ENCODE results near the gene FAIM2. TPM values are rescaled to one million over a fixed set of nuclear protein-coding genes. Genes with fewer than 3 reads are reported as not detected.

FAIM2 gene
- total and polyA plus RNA-seq, 2 experiments from 2014 or later: 5.0 to 14.0 TPM

- no peaks in the 10 kb centered on the region for H3K36me3 ChIP-seq (replicated peaks; ENCODE audit: insufficient read depth, low read depth)
- peaks cover 10% of the 10 kb centered on the region for H3K4me1 ChIP-seq (ENCODE audit: insufficient read depth)
- H3K27me3 ChIP-seq: no peaks in the 10 kb centered on the region
- peaks cover 22% of the 10 kb centered on the region for H3K79me2 ChIP-seq
- H3K9me2 ChIP-seq (replicated peaks; ENCODE audit: insufficient read depth): no peaks in the 10 kb centered on the region
- peak; percentile 60 for DNase-seq (ENCODE audit: low spot score)
- no peaks in the 10 kb centered on the region for H3K9me3 ChIP-seq (ENCODE audit: low read depth)
- H4K20me1 ChIP-seq (ENCODE audit: insufficient read depth, poor library complexity, severe bottlenecking): no peaks in the 10 kb centered on the region
- 76% methylated on average over 3 of the region's 3 CpGs for WGBS (ENCODE audit: low lambda C conversion rate, missing lambda C conversion rate)
- no peak overlapping the region for H2AFZ ChIP-seq
- no peak overlapping the region for H3K4me2 ChIP-seq
- H3K27ac ChIP-seq: no peak overlapping the region
- TF ChIP-seq EZH2 (IDR thresholded peaks at IDR 0.05; ENCODE audit: borderline replicate concordance): no peak
- TF ChIP-seq CTCF (IDR thresholded peaks at IDR 0.05; ENCODE audit: poor library complexity): peak; percentile 70
- no peak overlapping the region for H3K4me3 ChIP-seq
These were observed 64.6 kb downstream of the FAIM2 start for GRCh38 chr12:49838973-49839633.

GRCh38 chr12:49832836-49833421 lies 70.8 kb downstream of the FAIM2 start:
- H3K4me2 ChIP-seq: no peak overlapping the region
- no peaks in the 10 kb centered on the region for H4K20me1 ChIP-seq (ENCODE audit: insufficient read depth, poor library complexity, severe bottlenecking)
- peaks cover 2% of the 10 kb centered on the region for H3K79me2 ChIP-seq
- no peak overlapping the region for H3K4me3 ChIP-seq
- H3K9me3 ChIP-seq (ENCODE audit: low read depth): no peaks in the 10 kb centered on the region
- peaks cover 7% of the 10 kb centered on the region for H3K4me1 ChIP-seq (ENCODE audit: insufficient read depth)
- WGBS (ENCODE audit: low lambda C conversion rate, missing lambda C conversion rate): 57% methylated on average over 5 of the region's 5 CpGs
- no peak overlapping the region for H2AFZ ChIP-seq
- no peak for DNase-seq (ENCODE audit: low spot score)
- no peak for TF ChIP-seq EZH2phosphoT487 (IDR thresholded peaks at IDR 0.05; ENCODE audit: low read depth, severe bottlenecking, unreplicated experiment)
- no peak for TF ChIP-seq CTCF (IDR thresholded peaks at IDR 0.05; ENCODE audit: poor library complexity)
- TF ChIP-seq EZH2 (IDR thresholded peaks at IDR 0.05; ENCODE audit: borderline replicate concordance): no peak
- peak overlapping the region; percentile 17 for H3K27ac ChIP-seq
- H3K36me3 ChIP-seq (replicated peaks; ENCODE audit: insufficient read depth, low read depth): no peaks in the 10 kb centered on the region
- H3K9me2 ChIP-seq (replicated peaks; ENCODE audit: insufficient read depth): no peaks in the 10 kb centered on the region
- H3K27me3 ChIP-seq: no peaks in the 10 kb centered on the region

- peaks cover 14% of the 10 kb centered on the region for H3K79me2 ChIP-seq
- no peaks in the 10 kb centered on the region for H3K36me3 ChIP-seq (replicated peaks; ENCODE audit: insufficient read depth, low read depth)
- no peaks in the 10 kb centered on the region for H3K9me3 ChIP-seq (ENCODE audit: low read depth)
- no peak overlapping the region for H3K4me2 ChIP-seq
- peaks cover 13% of the 10 kb centered on the region for H3K4me1 ChIP-seq (ENCODE audit: insufficient read depth)
- H2AFZ ChIP-seq: no peak overlapping the region
- peaks cover 3% of the 10 kb centered on the region for H4K20me1 ChIP-seq (ENCODE audit: insufficient read depth, poor library complexity, severe bottlenecking)
- H3K27me3 ChIP-seq: no peaks in the 10 kb centered on the region
- H3K9me2 ChIP-seq (replicated peaks; ENCODE audit: insufficient read depth): no peaks in the 10 kb centered on the region
- WGBS (ENCODE audit: low lambda C conversion rate, missing lambda C conversion rate): 88% methylated on average over 2 of the region's 2 CpGs
- no peak overlapping the region for H3K4me3 ChIP-seq
- DNase-seq (ENCODE audit: low spot score): no peak
- no peak overlapping the region for H3K27ac ChIP-seq
- no peak for TF ChIP-seq EZH2 (IDR thresholded peaks at IDR 0.05; ENCODE audit: borderline replicate concordance)
- TF ChIP-seq EZH2phosphoT487 (IDR thresholded peaks at IDR 0.05; ENCODE audit: low read depth, severe bottlenecking, unreplicated experiment): no peak
- no peak for TF ChIP-seq CTCF (IDR thresholded peaks at IDR 0.05; ENCODE audit: poor library complexity)
These were observed 72.0 kb downstream of the FAIM2 start for GRCh38 chr12:49831717-49832116.

All from hepatocyte (in vitro differentiated cells).